Vagina (tissue), 2 donors: Measurements from ENCODE around the gene SSTR5. TPM values are rescaled to one million over a fixed set of nuclear protein-coding genes. Genes with fewer than 3 reads are reported as not detected.

Source experiments
- DNase-seq, 2 donors: peaks; one replicate each; pipeline ENCODE4 v3.0.0-alpha.2; 2017; ENCODE audit errors: extremely low spot score in 2 of 2
- H3K27ac ChIP-seq: fragments of 200-600 bp; sonication (generic); one replicate; pipeline ENCODE4 v1.5.1; 2019
- H3K27me3 ChIP-seq: fragments of 200-600 bp; sonication (generic); one replicate; pipeline ENCODE4 v1.5.1; 2019
- H3K36me3 ChIP-seq, 2 donors: fragments of 200-600 bp; sonication (generic); one replicate each; pipeline ENCODE4 v1.5.1; 2017 to 2019
- H3K4me1 ChIP-seq: fragments of 200-600 bp; sonication (generic); one replicate; pipeline ENCODE4 v1.5.1; 2019
- H3K4me3 ChIP-seq, 2 donors: fragments of 200-600 bp; sonication (generic); 1 replicate in 1 of 2; 2 replicates in 1 of 2; pipeline ENCODE4 v1.5.1; 2016 to 2019
- H3K9me3 ChIP-seq: fragments of 200-600 bp; sonication (generic); one replicate; pipeline ENCODE4 v1.5.1; 2019
- POLR2A ChIP-seq, 2 donors: fragments of 450-650 bp; IDR thresholded peaks; one replicate each; pipeline ENCODE4 v1.6.1; 2017; ENCODE audit warnings: antibody characterized with exemption in 2 of 2, mild to moderate bottlenecking in 2 of 2, moderate library complexity in 2 of 2
- POLR2AphosphoS5 ChIP-seq, 2 donors: sonication (generic); formaldehyde crosslinking; IDR thresholded peaks; one replicate each; pipeline ENCODE4 v1.9.0; 2017; ENCODE audit warnings: antibody characterized with exemption in 2 of 2, mild to moderate bottlenecking in 2 of 2, low read depth in 1 of 2; ENCODE audit not compliant: insufficient read depth in 1 of 2
- intact Hi-C: fragments of 100-400 bp; cut with DNase I; formaldehyde crosslinking; loops from one replicate; pipeline ENCODE4 v1.15.1; 2023
- total RNA-seq: library from RNA; depleted of rRNA; stranded (reverse); fragments of >200 nt; gene quantifications from one replicate; pipeline ENCODE4 v1.2.3, GENCODE V29; 2016
- TF ChIP-seq, protein P1 (sequence below), 3 experiments: fragments of 450-650 bp in 2 of 3; fragments of 200-600 bp in 1 of 3; sonication (generic) in 1 of 3; IDR thresholded peaks; one replicate each; pipeline ENCODE4 v1.5.1; 2017 to 2019; ENCODE audit warnings: antibody characterized with exemption in 3 of 3, mild to moderate bottlenecking in 2 of 3, moderate library complexity in 2 of 3

Gene SSTR5
- total RNA-seq, 1 donor from 2014 or later: 0.98 TPM

DNA sequence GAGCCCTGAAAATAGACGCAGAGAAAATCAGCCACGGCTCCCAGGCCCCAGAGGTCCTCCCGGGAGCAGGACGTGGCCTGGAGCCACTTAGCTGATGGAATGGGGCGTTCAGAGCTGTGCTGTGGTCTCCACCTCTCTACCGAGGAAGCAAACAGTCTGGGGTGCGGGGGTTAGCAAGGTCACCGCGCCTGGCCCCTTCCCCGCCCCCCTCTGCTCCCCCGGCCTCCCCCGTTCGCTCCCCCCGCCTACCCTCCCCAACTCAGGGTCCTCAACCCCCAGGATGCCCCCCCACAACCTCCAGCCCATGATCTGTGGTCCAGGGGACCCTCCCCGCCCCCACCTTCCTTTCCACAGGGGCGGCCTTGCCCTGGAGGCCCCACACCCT is 44.1 kb downstream of the SSTR5 start:
- H3K27ac ChIP-seq: no peak overlapping the region
- no peak for TF ChIP-seq POLR2AphosphoS5 (IDR thresholded peaks at IDR 0.05; ENCODE audit: insufficient read depth in 1 of 2, low read depth in 1 of 2)
- no peak for TF ChIP-seq POLR2A (IDR thresholded peaks at IDR 0.05)
- intact Hi-C loops: no loop called here
- peaks cover 4% of the 10 kb centered on the region for H3K27me3 ChIP-seq
- no peak overlapping the region for H3K4me3 ChIP-seq
- no peak for DNase-seq
- no peaks in the 10 kb centered on the region for H3K9me3 ChIP-seq
- H3K36me3 ChIP-seq: no peaks in the 10 kb centered on the region
- H3K4me1 ChIP-seq: no peaks in the 10 kb centered on the region

DNA sequence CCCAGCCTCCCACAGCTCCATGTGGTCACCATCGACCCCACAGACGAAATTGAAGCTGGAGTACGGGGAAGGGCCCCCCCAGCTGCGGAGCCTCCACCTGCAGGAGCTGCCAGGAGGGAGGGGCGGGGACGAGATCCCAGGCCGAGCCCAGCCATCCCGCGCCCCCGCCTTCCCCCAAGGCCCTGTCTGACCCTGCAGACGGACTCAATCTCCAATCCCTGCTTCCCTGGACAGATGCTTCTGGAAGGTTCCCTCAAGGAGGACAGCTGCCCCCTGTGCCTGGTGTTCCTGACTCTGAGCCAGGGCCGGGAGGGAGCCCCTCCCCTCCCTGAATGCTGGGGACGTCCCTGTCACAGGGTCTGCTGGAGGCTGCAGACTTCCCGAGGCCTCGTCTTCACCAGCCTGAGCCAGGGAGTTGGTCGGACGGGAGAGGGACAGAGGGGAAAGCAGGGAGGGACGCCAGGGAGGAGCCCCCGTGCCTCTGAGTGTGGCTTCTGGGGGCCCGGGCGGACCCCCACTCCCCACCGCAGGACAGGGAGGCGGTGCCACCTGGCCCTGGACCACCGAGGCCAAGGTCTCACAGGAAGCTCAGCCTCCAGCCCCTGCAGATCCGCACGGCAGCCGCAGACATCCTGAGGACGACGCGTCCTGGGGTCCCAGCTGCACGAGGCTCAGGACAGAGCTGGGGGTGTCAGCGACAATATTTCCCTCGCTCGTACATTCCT is 44.8 kb downstream of the SSTR5 start:
- Histone ChIP-seq H3K4me3 (no peak overlapping the region), H3K27me3 (peaks cover 4% of the 10 kb centered on the region), H3K9me3 (no peaks in the 10 kb centered on the region), H3K36me3 (no peaks in the 10 kb centered on the region), H3K4me1 (no peaks in the 10 kb centered on the region), H3K27ac (no peak overlapping the region)
- intact Hi-C loops: no loop called here
- TF ChIP-seq, protein P1, sequence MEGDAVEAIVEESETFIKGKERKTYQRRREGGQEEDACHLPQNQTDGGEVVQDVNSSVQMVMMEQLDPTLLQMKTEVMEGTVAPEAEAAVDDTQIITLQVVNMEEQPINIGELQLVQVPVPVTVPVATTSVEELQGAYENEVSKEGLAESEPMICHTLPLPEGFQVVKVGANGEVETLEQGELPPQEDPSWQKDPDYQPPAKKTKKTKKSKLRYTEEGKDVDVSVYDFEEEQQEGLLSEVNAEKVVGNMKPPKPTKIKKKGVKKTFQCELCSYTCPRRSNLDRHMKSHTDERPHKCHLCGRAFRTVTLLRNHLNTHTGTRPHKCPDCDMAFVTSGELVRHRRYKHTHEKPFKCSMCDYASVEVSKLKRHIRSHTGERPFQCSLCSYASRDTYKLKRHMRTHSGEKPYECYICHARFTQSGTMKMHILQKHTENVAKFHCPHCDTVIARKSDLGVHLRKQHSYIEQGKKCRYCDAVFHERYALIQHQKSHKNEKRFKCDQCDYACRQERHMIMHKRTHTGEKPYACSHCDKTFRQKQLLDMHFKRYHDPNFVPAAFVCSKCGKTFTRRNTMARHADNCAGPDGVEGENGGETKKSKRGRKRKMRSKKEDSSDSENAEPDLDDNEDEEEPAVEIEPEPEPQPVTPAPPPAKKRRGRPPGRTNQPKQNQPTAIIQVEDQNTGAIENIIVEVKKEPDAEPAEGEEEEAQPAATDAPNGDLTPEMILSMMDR (IDR thresholded peaks at IDR 0.05): no peak
- TF ChIP-seq POLR2A (IDR thresholded peaks at IDR 0.05) (no peak), POLR2AphosphoS5 (IDR thresholded peaks at IDR 0.05; ENCODE audit: insufficient read depth in 1 of 2, low read depth in 1 of 2) (no peak)
- DNase-seq: no peak

DNA sequence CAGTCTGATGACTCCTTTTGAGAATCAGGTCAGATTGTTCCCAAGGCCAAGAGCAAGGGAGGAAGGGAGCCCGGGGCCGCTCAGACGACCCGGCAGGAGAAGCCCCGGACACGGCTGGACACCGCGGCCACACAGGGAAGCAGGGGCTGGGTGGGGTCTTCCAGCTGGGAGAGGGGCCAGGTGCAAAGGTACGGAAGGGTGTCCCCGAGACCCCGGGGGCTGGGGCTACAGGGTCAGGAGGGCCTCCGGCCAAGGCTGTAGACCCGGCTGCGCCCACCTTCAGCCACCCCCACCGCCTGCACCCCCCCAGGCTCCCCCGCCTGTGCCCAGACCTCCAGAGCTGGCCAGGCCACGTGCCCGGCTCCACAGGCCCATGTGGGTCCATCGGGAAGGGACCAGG is 45.4 kb downstream of the SSTR5 start:
- no peak for DNase-seq
- TF ChIP-seq POLR2A (IDR thresholded peaks at IDR 0.05) (no peak), POLR2AphosphoS5 (IDR thresholded peaks at IDR 0.05; ENCODE audit: insufficient read depth in 1 of 2, low read depth in 1 of 2) (no peak)
- TF ChIP-seq, protein P1 (IDR thresholded peaks at IDR 0.05): no peak
- no peaks in the 10 kb centered on the region for H3K4me1 ChIP-seq
- intact Hi-C loops: no loop called here
- peaks cover 4% of the 10 kb centered on the region for H3K27me3 ChIP-seq
- no peaks in the 10 kb centered on the region for H3K36me3 ChIP-seq
- no peak overlapping the region for H3K4me3 ChIP-seq
- no peak overlapping the region for H3K27ac ChIP-seq
- no peaks in the 10 kb centered on the region for H3K9me3 ChIP-seq

DNA sequence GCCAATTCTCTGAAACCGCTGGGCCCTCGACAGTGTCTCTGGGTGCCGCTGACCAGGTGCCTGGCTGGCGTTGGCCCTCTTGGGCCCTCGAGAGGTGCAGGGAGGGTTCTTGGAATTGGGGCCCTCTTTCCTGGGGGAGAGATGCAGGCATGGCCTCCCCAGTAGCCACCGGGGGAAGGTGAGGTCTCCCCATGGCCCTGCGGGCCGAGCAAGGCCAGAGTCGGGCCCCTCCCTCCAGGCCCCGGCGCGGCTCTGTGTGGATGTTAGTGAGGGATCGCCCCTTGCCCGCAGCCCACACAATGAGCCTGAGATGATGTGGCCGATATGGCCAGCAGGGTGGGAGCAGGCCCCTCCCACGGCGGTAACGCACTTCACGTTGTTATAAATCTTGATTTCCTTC is 46.6 kb downstream of the SSTR5 start:
- Histone ChIP-seq H3K27me3 (peaks cover 4% of the 10 kb centered on the region), H3K36me3 (no peaks in the 10 kb centered on the region), H3K9me3 (no peaks in the 10 kb centered on the region), H3K4me3 (no peak overlapping the region), H3K4me1 (no peaks in the 10 kb centered on the region), H3K27ac (no peak overlapping the region)
- intact Hi-C loops: no loop called here
- DNase-seq: no peak
- TF ChIP-seq, protein P1 (IDR thresholded peaks at IDR 0.05): no peak

DNA sequence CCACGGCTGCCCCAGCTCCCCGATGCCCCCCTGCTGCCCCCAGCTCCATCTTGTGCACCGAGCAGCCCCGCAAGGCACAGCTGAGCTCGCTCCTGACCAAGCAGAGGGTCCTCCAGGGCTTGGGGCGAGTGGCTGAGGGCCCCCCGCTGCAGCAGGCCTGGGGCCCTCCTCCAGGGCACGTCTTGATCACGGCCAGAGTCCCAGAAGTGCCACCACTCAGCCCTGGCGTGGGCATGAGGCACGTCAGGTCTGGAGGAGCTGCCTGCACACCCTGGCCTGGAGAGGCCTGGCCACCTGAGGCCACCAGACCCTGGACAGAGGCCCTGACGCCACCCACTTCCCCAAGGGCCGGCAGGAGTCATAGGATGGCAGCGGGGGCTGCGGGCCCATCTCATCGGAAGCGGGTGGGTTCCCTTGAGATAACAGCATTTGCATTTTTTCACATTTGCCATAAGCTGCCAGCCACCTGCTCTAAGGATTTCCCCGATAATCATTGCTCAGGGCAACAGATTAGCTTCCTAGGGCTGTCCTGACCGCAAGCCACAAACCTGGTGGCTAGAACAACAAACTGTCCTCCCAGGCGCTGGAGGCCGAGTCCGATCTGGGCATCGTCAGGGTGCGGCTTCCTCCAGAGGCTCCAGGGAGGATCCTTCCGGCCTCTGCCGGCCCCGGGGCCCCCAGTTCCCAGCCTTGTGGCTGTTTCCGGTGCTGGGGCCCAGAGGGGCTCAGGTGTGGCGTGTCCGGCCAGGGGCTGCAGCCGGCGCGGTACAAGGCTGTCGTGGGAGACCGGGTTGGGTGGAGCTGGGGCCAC is 47.4 kb downstream of the SSTR5 start:
- H3K4me3 ChIP-seq: no peak overlapping the region
- no peaks in the 10 kb centered on the region for H3K9me3 ChIP-seq
- H3K27me3 ChIP-seq: peaks cover 1% of the 10 kb centered on the region
- no peaks in the 10 kb centered on the region for H3K4me1 ChIP-seq
- no peaks in the 10 kb centered on the region for H3K36me3 ChIP-seq
- intact Hi-C loops: no loop called here
- no peak overlapping the region for H3K27ac ChIP-seq
- TF ChIP-seq, protein P1 (IDR thresholded peaks at IDR 0.05): no peak
- no peak for TF ChIP-seq POLR2AphosphoS5 (IDR thresholded peaks at IDR 0.05; ENCODE audit: insufficient read depth in 1 of 2, low read depth in 1 of 2)
- no peak for TF ChIP-seq POLR2A (IDR thresholded peaks at IDR 0.05)
- no peak for DNase-seq
